SU-DHL-6 (cell line): ENCODE data around the gene HECTD1.

ENCODE experiments used
- H2AFZ ChIP-seq: fragments of 200-600 bp; sonication (generic); 2 replicates; pipeline ENCODE4 v1.6.1; 2014; ENCODE audit warnings: low read depth, mild to moderate bottlenecking, moderate library complexity, mixed read lengths, antibody characterized with exemption, low read length; ENCODE audit not compliant: severe bottlenecking
- H3F3A ChIP-seq: fragments of 200-600 bp; shearing (Covaris generic); 2 replicates; pipeline ENCODE4 v1.6.0; 2016; ENCODE audit warnings: antibody characterized with exemption, mild to moderate bottlenecking; ENCODE audit not compliant: insufficient read depth
- H3K27ac ChIP-seq: fragments of 200-600 bp; sonication (generic); 2 replicates; pipeline ENCODE4 v1.5.1; 2016; ENCODE audit warnings: low read depth, mild to moderate bottlenecking, low read length, moderate library complexity, mixed read lengths
- H3K27me3 ChIP-seq: fragments of 200-600 bp; sonication (generic), shearing (Covaris generic); 2 replicates; pipeline ENCODE4 v1.6.0; 2014; ENCODE audit warnings: mild to moderate bottlenecking, low read length
- H3K36me3 ChIP-seq: fragments of 200-600 bp; sonication (generic); 2 replicates; pipeline ENCODE4 v1.6.1; 2014; ENCODE audit warnings: mild to moderate bottlenecking, low read length, mixed read lengths
- H3K4me2 ChIP-seq: fragments of 300-600, 200-600 bp; shearing (Covaris generic), sonication (generic); 2 replicates; pipeline ENCODE4 v1.6.0; 2014; ENCODE audit warnings: low read length, low read depth, mild to moderate bottlenecking; ENCODE audit not compliant: poor library complexity, severe bottlenecking
- H3K4me3 ChIP-seq: fragments of 200-600 bp; sonication (generic); 2 replicates; pipeline ENCODE4 v1.5.1; 2014; ENCODE audit warnings: antibody characterized with exemption, low read length, mild to moderate bottlenecking, mixed read lengths; ENCODE audit not compliant: insufficient read depth, poor library complexity, severe bottlenecking
- H3K79me2 ChIP-seq: fragments of 200-600 bp; sonication (generic); 2 replicates; pipeline ENCODE4 v1.6.1; 2014; ENCODE audit warnings: mild to moderate bottlenecking, low read length, moderate library complexity; ENCODE audit not compliant: insufficient read depth
- H3K9ac ChIP-seq: fragments of 200-600 bp; sonication (generic); 2 replicates; pipeline ENCODE4 v1.7.0; 2014; ENCODE audit warnings: mild to moderate bottlenecking, low read length
- H3K9me2 ChIP-seq: fragments of 200-600 bp; sonication (generic); replicated peaks from 2 replicates; pipeline ENCODE4 v1.6.1; 2014; ENCODE audit warnings: low read length; ENCODE audit not compliant: insufficient read depth
- H3K9me3 ChIP-seq: fragments of 200-600 bp; sonication (generic); 2 replicates; pipeline ENCODE4 v1.6.1; 2014; ENCODE audit warnings: low read length, mixed read lengths; ENCODE audit not compliant: insufficient read depth
- H4K20me1 ChIP-seq: fragments of 200-600 bp; sonication (generic); 2 replicates; pipeline ENCODE4 v1.6.1; 2014; ENCODE audit warnings: low read depth, mild to moderate bottlenecking, antibody characterized with exemption, low read length, moderate library complexity, mixed read lengths
- EZH2phosphoT487 ChIP-seq: fragments of 200-600 bp; sonication (generic), shearing (Covaris generic); conservative IDR thresholded peaks from 2 replicates; pipeline ENCODE4 v1.6.1; 2018; ENCODE audit warnings: mild to moderate bottlenecking, antibody characterized with exemption, low read length, moderate library complexity, mixed read lengths
- TF ChIP-seq, protein P1 (sequence below): fragments of 200-600 bp; sonication (generic); IDR thresholded peaks from one replicate; pipeline ENCODE4 v1.5.1; 2017; ENCODE audit warnings: antibody characterized with exemption, mild to moderate bottlenecking, low read length, moderate library complexity; ENCODE audit not compliant: insufficient read depth, poor library complexity, severe bottlenecking

The HECTD1 gene

DNA sequence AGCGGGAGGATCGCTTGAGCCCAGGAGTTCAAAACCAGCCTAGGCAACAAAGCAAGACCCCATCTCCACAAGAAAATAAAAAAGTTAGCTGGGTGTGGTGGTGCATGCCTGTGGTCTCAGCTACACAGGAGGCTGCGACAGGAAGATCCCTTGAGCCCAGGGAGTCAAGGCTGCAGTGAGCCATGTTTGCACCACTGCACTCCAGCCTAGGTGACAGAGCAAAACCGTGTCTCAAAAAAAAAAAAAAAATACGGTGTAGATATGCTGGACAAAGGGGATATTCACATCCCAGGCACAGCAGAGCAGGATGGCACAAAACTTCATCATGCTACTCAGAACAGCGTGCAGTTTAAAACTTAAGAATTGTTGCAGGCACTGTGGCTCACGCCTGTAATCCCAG, 156.6 kb downstream of the HECTD1 start:
- H3K9me3 ChIP-seq: no peaks in the 10 kb centered on the region
- H3K4me3 ChIP-seq: no peak overlapping the region
- no peak overlapping the region for H3K9ac ChIP-seq
- H3K79me2 ChIP-seq: no peaks in the 10 kb centered on the region
- no peak overlapping the region for H3K27ac ChIP-seq
- H3K4me2 ChIP-seq: no peak overlapping the region
- no peaks in the 10 kb centered on the region for H4K20me1 ChIP-seq
- H2AFZ ChIP-seq: no peak overlapping the region
- H3K36me3 ChIP-seq: no peaks in the 10 kb centered on the region
- H3K9me2 ChIP-seq: no peaks in the 10 kb centered on the region
- no peak for TF ChIP-seq EZH2phosphoT487
- TF ChIP-seq, protein P1, sequence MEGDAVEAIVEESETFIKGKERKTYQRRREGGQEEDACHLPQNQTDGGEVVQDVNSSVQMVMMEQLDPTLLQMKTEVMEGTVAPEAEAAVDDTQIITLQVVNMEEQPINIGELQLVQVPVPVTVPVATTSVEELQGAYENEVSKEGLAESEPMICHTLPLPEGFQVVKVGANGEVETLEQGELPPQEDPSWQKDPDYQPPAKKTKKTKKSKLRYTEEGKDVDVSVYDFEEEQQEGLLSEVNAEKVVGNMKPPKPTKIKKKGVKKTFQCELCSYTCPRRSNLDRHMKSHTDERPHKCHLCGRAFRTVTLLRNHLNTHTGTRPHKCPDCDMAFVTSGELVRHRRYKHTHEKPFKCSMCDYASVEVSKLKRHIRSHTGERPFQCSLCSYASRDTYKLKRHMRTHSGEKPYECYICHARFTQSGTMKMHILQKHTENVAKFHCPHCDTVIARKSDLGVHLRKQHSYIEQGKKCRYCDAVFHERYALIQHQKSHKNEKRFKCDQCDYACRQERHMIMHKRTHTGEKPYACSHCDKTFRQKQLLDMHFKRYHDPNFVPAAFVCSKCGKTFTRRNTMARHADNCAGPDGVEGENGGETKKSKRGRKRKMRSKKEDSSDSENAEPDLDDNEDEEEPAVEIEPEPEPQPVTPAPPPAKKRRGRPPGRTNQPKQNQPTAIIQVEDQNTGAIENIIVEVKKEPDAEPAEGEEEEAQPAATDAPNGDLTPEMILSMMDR: no peak
- H3K27me3 ChIP-seq: no peaks in the 10 kb centered on the region
- no peaks in the 10 kb centered on the region for H3F3A ChIP-seq
